Measurements from ENCODE around the gene DCAF12L2. TPM values are rescaled to one million over a fixed set of nuclear protein-coding genes. Genes with fewer than 3 reads are reported as not detected.

DCAF12L2 gene
- total RNA-seq, 4 donors from 2014 or later: not detected

GRCh38 chrX:126165401-126165720 lies 728 bp downstream of the DCAF12L2 start:
- Histone ChIP-seq H3K27me3 (no peaks in the 10 kb centered on the region), H3K27ac (no peak overlapping the region), H3K4me1 (no peaks in the 10 kb centered on the region), H3K36me3 (no peaks in the 10 kb centered on the region), H3K4me3 (replicated peaks in 1 of 3) (no peak overlapping the region), H3K9me3 (no peaks in the 10 kb centered on the region)
- DNase-seq: no peak
- intact Hi-C loops (cut with DNase I): no loop called here
- no peak for TF ChIP-seq CTCF (IDR thresholded peaks at IDR 0.05)
- no CpG with 5 or more reads among the region's 24 CpGs for whole genome bisulfite sequencing, 2 donors

GRCh38 chrX:126164689-126165400 lies 1.2 kb downstream of the DCAF12L2 start:
- Histone ChIP-seq H3K27me3 (no peaks in the 10 kb centered on the region), H3K4me1 (no peaks in the 10 kb centered on the region), H3K4me3 (replicated peaks in 1 of 3) (no peak overlapping the region), H3K27ac (no peak overlapping the region), H3K36me3 (no peaks in the 10 kb centered on the region), H3K9me3 (no peaks in the 10 kb centered on the region)
- DNase-seq: no peak
- intact Hi-C loops (cut with DNase I): no loop called here
- WGBS, 2 donors: 98% methylated on average over 6 of the region's 37 CpGs; no CpG with 5 or more reads in 1 of the 2 donors
- TF ChIP-seq CTCF (IDR thresholded peaks at IDR 0.05) (no peak), POLR2A (IDR thresholded peaks at IDR 0.05) (no peak)

- no peaks in the 10 kb centered on the region for H3K36me3 ChIP-seq
- no peaks in the 10 kb centered on the region for H3K9me3 ChIP-seq
- no peak overlapping the region for H3K27ac ChIP-seq
- H3K27me3 ChIP-seq: no peaks in the 10 kb centered on the region
- no peaks in the 10 kb centered on the region for H3K4me1 ChIP-seq
- no peak for DNase-seq
- WGBS, 2 donors: 27 to 31% methylated on average over 7 to 9 of the region's 9 CpGs
- intact Hi-C loops (cut with DNase I): no loop called here
- no peak for TF ChIP-seq CTCF (IDR thresholded peaks at IDR 0.05)
- no peak for TF ChIP-seq POLR2A (IDR thresholded peaks at IDR 0.05)
- H3K4me3 ChIP-seq (replicated peaks in 1 of 3): no peak overlapping the region
Measured at GRCh38 chrX:126164226-126164625, 1.9 kb downstream of the DCAF12L2 start.

GRCh38 chrX:126141014-126141413 lies 25.1 kb downstream of the DCAF12L2 start:
- Histone ChIP-seq H3K27ac (no peak overlapping the region), H3K36me3 (no peaks in the 10 kb centered on the region), H3K4me1 (no peaks in the 10 kb centered on the region), H3K9me3 (no peaks in the 10 kb centered on the region), H3K4me3 (replicated peaks in 1 of 3) (no peak overlapping the region), H3K27me3 (no peaks in the 10 kb centered on the region)
- WGBS, 2 donors: 73 to 79% methylated on average over 2 of the region's 2 CpGs
- intact Hi-C loops (cut with DNase I): no loop called here
- DNase-seq: no peak
- TF ChIP-seq POLR2A (IDR thresholded peaks at IDR 0.05) (no peak), CTCF (IDR thresholded peaks at IDR 0.05) (no peak)

- no peaks in the 10 kb centered on the region for H3K27me3 ChIP-seq
- H3K4me3 ChIP-seq (replicated peaks in 1 of 3): no peak overlapping the region
- intact Hi-C loops (cut with DNase I): no loop called here
- no peaks in the 10 kb centered on the region for H3K4me1 ChIP-seq
- TF ChIP-seq CTCF (IDR thresholded peaks at IDR 0.05) (no peak), POLR2A (IDR thresholded peaks at IDR 0.05) (no peak)
- no peaks in the 10 kb centered on the region for H3K36me3 ChIP-seq
- no peak for DNase-seq
- H3K27ac ChIP-seq: no peak overlapping the region
- no CpG with 5 or more reads among the region's 1 CpG for WGBS, 2 donors
- no peaks in the 10 kb centered on the region for H3K9me3 ChIP-seq
Measured at GRCh38 chrX:126137899-126138298, 28.2 kb downstream of the DCAF12L2 start.
